SKM-1 (cell line): ENCODE results near the gene HLTF.

ENCODE experiments used
- DNase-seq: peaks from one replicate; lab custom pipeline; 2025; ENCODE audit not compliant: unreplicated experiment; lab: John Stamatoyannopoulos, UW

The HLTF gene

DNA sequence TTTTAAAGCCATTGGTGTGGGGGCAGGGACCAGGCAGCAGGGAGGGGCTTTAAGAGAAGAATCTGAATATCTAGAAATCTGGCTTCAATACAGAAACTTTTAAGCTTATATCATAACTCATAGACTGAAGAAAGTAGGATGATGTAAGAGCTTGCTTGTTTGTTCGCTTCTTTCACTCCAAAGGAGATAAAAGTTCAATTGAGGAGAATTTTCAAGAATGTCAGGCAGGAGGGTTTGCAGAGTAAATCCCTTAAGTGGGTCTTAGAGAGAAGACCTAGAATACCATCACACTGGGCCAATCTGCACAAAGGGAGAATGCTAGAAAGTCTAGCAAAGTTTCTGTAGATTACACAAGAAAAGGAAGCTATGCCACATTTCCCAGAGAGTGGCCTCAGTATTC is 4.1 kb upstream of the HLTF start:
- DNase-seq = no peak

- DNase-seq = no peak
These were observed 3.1 kb upstream of the HLTF start for GRCh38 chr3:149089395-149089794.

GRCh38 chr3:149087208-149087607 is 875 bp upstream of the HLTF start:
- no peak for DNase-seq

- no peak for DNase-seq
These were observed 503 bp downstream of the HLTF start for GRCh38 chr3:149085828-149086231.

GRCh38 chr3:149081772-149082171 is 4.6 kb downstream of the HLTF start:
- DNase-seq = no peak

- no peak for DNase-seq
These were observed 5.6 kb downstream of the HLTF start for GRCh38 chr3:149080699-149081091.

- no peak for DNase-seq
These were observed 6.2 kb downstream of the HLTF start for GRCh38 chr3:149080011-149080698.

DNA sequence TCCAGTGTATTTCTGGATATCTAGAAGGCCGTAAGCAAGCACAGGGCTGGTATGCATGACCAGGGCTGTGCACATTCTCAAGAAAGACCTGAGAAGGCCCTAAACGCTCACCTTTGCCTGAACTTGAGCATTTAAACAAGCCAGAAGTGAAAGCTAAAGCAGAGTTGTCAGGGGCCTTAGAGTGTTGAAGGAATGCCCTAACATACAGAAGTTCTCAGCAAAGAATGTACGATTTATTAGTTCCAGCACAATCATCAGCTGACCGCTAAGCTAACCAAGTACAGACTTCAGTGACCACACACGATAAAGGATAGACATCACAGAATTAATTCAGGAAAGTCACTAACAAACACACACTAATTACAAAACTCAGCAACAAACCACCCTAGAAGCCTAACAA is 8.7 kb downstream of the HLTF start:
- DNase-seq = no peak

DNA sequence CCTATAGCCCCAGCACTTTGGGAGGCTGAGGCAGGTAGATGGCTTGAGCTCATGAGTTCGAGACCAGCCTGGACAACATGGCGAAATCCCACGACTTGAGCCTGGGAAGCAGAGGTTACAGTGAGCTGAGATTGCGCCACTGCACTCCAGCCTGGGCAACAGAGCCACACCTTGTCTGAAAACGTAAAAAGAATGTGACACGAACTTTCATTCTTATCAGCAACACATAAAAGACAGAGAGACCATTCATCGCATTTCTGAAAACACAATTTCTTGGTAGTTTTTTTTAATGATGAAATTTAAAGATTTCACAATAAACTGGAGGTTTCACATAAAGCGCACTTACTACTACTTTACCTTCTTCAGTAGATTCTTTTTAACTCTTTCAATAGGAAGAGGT is 18.4 kb downstream of the HLTF start:
- no peak for DNase-seq

GRCh38 chr3:149061776-149062175 is 24.6 kb downstream of the HLTF start:
- DNase-seq = no peak

DNA sequence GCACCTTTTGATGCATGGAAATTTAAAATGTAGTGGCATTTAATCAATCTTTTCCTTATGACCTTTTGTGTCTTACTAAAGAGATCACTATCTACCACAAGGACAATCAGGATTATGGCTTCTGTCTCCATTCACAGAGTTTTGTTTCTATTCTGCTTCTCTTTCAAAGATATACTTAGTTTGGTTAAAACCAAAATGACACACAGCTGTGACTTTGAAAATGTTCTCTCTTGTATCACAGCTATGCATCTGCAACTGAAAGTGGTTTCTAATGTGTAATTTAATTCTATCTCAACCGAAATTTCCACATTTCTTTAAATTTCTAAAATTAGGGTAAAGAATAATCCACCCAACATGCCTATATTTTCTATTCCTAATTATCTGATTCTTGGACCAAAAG is 27.7 kb downstream of the HLTF start:
- DNase-seq = no peak

DNA sequence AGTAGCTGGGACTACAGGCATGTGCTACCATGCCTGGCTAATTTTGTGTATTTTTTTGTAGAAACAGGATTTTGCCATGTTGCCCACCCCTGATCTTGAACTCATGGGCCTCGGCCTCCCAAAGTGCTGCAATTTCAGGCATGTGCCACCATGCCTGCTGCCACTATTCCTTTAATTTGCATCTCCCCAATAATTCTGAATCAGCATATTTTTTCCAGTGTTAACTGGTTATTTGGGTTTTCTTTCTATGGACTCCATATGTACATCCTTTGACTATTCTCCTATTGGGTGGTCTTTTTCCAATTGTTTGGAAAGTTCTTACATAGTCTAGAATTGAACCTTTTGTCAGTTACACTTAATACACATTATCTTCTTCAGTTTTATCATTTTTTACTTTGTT is 28.1 kb downstream of the HLTF start:
- no peak for DNase-seq

DNA sequence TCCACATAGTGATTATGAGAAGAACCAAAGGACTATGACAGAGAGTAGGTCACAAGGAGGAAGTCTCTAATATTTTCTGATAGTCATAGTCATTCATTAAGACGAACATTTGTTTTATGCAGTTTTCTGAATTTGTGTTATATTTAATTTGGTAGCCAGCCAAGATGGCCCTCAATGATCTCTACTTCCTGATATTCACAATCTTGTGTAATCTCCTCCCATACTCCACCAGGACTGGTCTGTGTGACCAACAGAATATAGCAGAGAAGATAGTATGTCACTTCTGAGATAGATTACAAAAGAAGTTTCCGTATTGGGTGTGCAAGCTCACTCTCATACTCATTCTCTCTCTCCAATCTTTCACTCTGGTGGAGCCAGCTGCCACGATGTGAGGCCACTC is 30.8 kb downstream of the HLTF start:
- DNase-seq = no peak

GRCh38 chr3:149044339-149045083 is 41.8 kb downstream of the HLTF start:
- no peak for DNase-seq

DNA sequence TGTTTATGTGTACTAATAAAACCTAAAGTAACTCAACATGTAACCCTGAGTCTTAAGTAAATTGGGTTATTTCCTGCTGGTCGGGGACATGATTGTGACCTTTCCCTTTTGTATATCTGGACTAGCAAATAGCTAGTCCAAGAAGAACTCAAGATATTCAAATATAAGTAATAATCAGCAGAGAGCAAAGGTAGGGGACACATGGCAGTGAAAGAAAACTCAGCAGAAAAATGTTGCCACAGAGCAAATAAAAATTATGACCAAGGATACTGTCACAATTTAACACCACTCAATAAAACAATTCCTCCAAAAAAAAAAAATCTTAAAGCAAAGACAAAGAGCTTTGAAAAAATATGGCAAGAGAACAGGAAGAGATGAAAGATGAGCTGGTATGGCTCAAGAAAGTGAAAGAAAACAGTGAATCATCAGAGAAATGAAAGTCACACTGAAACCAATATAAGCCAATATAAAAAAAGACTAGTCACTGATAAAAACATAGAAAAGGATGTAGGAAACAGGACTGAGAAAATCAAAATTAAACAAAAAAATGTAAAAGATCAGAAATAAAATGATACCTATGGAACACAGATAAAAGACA is 43.4 kb downstream of the HLTF start:
- no peak for DNase-seq

DNA sequence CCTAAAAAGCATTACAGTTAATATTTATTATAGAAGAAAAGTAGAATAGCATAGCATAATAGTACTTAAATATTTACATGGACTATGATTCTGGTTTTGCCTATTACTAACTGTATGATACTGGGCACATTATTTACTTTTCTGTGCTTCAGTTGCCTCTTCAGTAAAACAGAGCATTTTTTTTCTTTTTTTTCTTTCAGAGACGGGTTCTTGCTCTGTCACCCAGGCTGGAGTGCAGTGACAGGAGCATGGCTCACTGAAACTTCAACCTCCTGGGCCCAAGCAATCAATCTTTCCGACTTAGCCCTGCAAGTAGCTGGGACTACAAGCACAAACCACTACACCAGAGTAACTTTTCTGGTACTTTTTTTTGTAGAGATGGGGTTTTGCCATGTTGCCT is 48.0 kb downstream of the HLTF start:
- no peak for DNase-seq

DNA sequence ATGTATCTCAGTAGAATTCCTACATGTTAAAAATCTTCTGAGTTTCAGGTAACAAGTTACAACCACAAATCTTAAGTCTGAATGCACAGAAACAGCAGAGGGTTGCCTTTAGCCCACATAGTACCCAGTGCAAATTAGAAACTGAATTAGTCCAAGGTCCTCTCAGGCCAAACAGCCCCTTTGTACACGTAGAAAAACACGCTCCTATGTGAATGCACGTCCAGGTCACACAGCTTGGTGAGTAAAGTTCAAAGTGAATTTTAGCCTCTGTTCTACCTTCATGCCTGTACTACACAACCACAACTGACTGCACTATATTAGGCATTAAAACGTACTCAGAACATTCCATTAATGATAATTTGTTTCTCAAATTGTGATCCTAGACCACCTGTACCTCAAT is 48.6 kb downstream of the HLTF start:
- no peak for DNase-seq

DNA sequence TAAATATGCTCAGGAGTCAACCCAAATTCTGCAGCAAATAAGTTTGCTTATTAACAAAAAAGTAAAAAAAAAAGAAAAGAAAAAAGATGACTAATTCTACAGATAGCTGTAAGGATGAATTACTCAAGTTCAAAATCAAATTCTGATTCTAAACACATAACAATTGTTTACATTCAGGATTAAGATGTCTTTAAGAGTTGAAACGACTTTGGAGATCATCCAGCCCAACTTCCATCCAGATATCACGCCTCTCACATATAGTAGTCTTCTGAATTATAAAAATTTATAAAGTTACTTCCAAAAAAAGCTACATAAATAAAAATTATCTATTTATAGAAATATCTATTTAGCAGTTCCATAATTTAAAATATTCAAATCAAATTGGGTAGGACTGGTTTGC is 55.2 kb downstream of the HLTF start:
- DNase-seq = no peak

DNA sequence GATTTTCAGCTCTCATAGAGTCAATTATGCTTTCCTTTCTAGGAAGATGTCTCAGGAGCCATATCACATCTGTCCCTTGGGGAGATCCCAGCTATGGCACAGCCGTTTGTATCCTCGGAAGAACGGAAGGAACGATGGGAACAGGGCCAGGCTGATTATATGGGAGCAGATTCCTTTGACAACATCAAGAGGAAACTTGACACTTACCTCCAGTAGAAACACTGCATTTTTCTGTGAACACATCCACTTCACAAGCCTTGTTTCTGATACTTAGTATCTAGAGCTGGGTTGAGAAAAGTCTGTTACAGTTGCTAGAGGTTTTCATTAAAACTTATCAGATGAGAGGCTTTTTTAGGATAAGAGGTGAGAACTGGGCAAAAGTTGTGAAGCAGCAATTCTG is 59.6 kb downstream of the HLTF start:
- no peak for DNase-seq

- DNase-seq = no peak
These were observed 62.4 kb downstream of the HLTF start for GRCh38 chr3:149023951-149024350.

- DNase-seq = no peak
These were observed 64.5 kb downstream of the HLTF start for GRCh38 chr3:149021830-149022229.

GRCh38 chr3:149020839-149021252 is 65.5 kb downstream of the HLTF start:
- DNase-seq = no peak
